ENCODE measurements around the gene TBC1D13. TPM values are rescaled to one million over a fixed set of nuclear protein-coding genes. Genes with fewer than 3 reads are reported as not detected.

The TBC1D13 gene
- total and polyA plus RNA-seq, 2 donors from 2014 or later: 29.0 to 38.5 TPM

- DNase-seq (no peak), FAIRE-seq (no peak)
- Histone ChIP-seq H3K36me3 (ENCODE audit: control insufficient read depth in 2 of 3, insufficient read depth in 3 of 3, low read length in 3 of 3) (peaks cover 3 to 38% (median 33%) of the 10 kb centered on the region in 3 donors), H3K9me3 (ENCODE audit: control insufficient read depth in 2 of 3, insufficient read depth in 1 of 3, low read length in 3 of 3) (no peaks in the 10 kb centered on the region), H3K27me3 (ENCODE audit: control insufficient read depth, insufficient read depth, low read length) (no peaks in the 10 kb centered on the region), H3K9ac (ENCODE audit: low read length in 3 of 3) (no peak overlapping the region), H3K4me3 (ENCODE audit: low read length in 3 of 3) (no peak overlapping the region), H3K4me1 (ENCODE audit: control insufficient read depth in 2 of 3, insufficient read depth in 2 of 3, low read depth in 1 of 3, low read length in 3 of 3) (peaks cover 0 to under 1% (median 0%) of the 10 kb centered on the region in 3 donors), H3K27ac (ENCODE audit: low read depth in 2 of 2, low read length in 2 of 2) (no peak overlapping the region)
- TF ChIP-seq CTCF (IDR thresholded peaks at IDR 0.05; ENCODE audit: borderline replicate concordance, extremely low read depth, insufficient read depth): no peak
- intact Hi-C loops (cut with DNase I): no loop called here
Measured at GRCh38 chr9:128798896-128799295, 11.8 kb downstream of the TBC1D13 start.

- no peaks in the 10 kb centered on the region for H3K4me1 ChIP-seq (ENCODE audit: control insufficient read depth in 2 of 3, insufficient read depth in 2 of 3, low read depth in 1 of 3, low read length in 3 of 3)
- H3K27me3 ChIP-seq (ENCODE audit: control insufficient read depth, insufficient read depth, low read length): no peaks in the 10 kb centered on the region
- H3K4me3 ChIP-seq (ENCODE audit: low read length in 3 of 3): no peak overlapping the region
- no peak overlapping the region for H3K9ac ChIP-seq (ENCODE audit: low read length in 3 of 3)
- no peak for FAIRE-seq
- no peak for DNase-seq
- H3K27ac ChIP-seq (ENCODE audit: low read depth in 2 of 2, low read length in 2 of 2): no peak overlapping the region
- TF ChIP-seq CTCF (IDR thresholded peaks at IDR 0.05; ENCODE audit: borderline replicate concordance, extremely low read depth, insufficient read depth): no peak
- intact Hi-C loops (cut with DNase I): no loop called here
- no peaks in the 10 kb centered on the region for H3K9me3 ChIP-seq (ENCODE audit: control insufficient read depth in 2 of 3, insufficient read depth in 1 of 3, low read length in 3 of 3)
- peaks cover 3 to 46% (median 36%) of the 10 kb centered on the region in 3 donors for H3K36me3 ChIP-seq (ENCODE audit: control insufficient read depth in 2 of 3, insufficient read depth in 3 of 3, low read length in 3 of 3)
Measured at GRCh38 chr9:128800061-128800460, 13.0 kb downstream of the TBC1D13 start.

- H3K27me3 ChIP-seq (ENCODE audit: control insufficient read depth, insufficient read depth, low read length): no peaks in the 10 kb centered on the region
- H3K4me1 ChIP-seq (ENCODE audit: control insufficient read depth in 2 of 3, insufficient read depth in 2 of 3, low read depth in 1 of 3, low read length in 3 of 3): no peaks in the 10 kb centered on the region
- FAIRE-seq (no peak), DNase-seq (no peak)
- intact Hi-C loops (cut with DNase I): no loop called here
- H3K9ac ChIP-seq (ENCODE audit: low read length in 3 of 3): no peak overlapping the region
- peaks cover 3 to 59% (median 36%) of the 10 kb centered on the region in 3 donors for H3K36me3 ChIP-seq (ENCODE audit: control insufficient read depth in 2 of 3, insufficient read depth in 3 of 3, low read length in 3 of 3)
- no peaks in the 10 kb centered on the region for H3K9me3 ChIP-seq (ENCODE audit: control insufficient read depth in 2 of 3, insufficient read depth in 1 of 3, low read length in 3 of 3)
- H3K27ac ChIP-seq (ENCODE audit: low read depth in 2 of 2, low read length in 2 of 2): no peak overlapping the region
- H3K4me3 ChIP-seq (ENCODE audit: low read length in 3 of 3): no peak overlapping the region
- no peak for TF ChIP-seq CTCF (IDR thresholded peaks at IDR 0.05; ENCODE audit: borderline replicate concordance, extremely low read depth, insufficient read depth)
Measured at GRCh38 chr9:128802482-128802881, 15.4 kb downstream of the TBC1D13 start.

GRCh38 chr9:128805661-128806060 lies 18.6 kb downstream of the TBC1D13 start:
- Histone ChIP-seq H3K36me3 (ENCODE audit: control insufficient read depth in 2 of 3, insufficient read depth in 3 of 3, low read length in 3 of 3) (peaks cover 3 to 53% (median 30%) of the 10 kb centered on the region in 3 donors), H3K4me3 (ENCODE audit: low read length in 3 of 3) (no peak overlapping the region), H3K27me3 (ENCODE audit: control insufficient read depth, insufficient read depth, low read length) (no peaks in the 10 kb centered on the region), H3K27ac (ENCODE audit: low read depth in 2 of 2, low read length in 2 of 2) (no peak overlapping the region), H3K4me1 (ENCODE audit: control insufficient read depth in 2 of 3, insufficient read depth in 2 of 3, low read depth in 1 of 3, low read length in 3 of 3) (no peaks in the 10 kb centered on the region), H3K9me3 (ENCODE audit: control insufficient read depth in 2 of 3, insufficient read depth in 1 of 3, low read length in 3 of 3) (no peaks in the 10 kb centered on the region), H3K9ac (ENCODE audit: low read length in 3 of 3) (no peak overlapping the region)
- intact Hi-C loops (cut with DNase I): no loop called here
- no peak for FAIRE-seq
- TF ChIP-seq CTCF (IDR thresholded peaks at IDR 0.05; ENCODE audit: borderline replicate concordance, extremely low read depth, insufficient read depth): no peak
- DNase-seq: no peak
